ENCODE measurements around the gene MPL. TPM values are rescaled to one million over a fixed set of nuclear protein-coding genes. Genes with fewer than 3 reads are reported as not detected.

MPL gene
- total RNA-seq, 2 donors from 2014 or later: not detected

GRCh38 chr1:43302721-43303470 is 34.7 kb upstream of the MPL start:
- Mint-ChIP-seq H3K27me3 (no peaks in the 10 kb centered on the region), H3K36me3 (no peaks in the 10 kb centered on the region), H3K4me1 (ENCODE audit: low read depth in 2 of 2) (peaks cover 0 to 10% of the 10 kb centered on the region in 2 donors), H3K9me3 (no peaks in the 10 kb centered on the region), H3K4me3 (no peak overlapping the region), H3K27ac (no peak overlapping the region)
- ATAC-seq: no peak
- DNase-seq (ENCODE audit: low spot score): no peak

- ATAC-seq (no peak), DNase-seq (ENCODE audit: low spot score) (no peak)
- H3K4me3 Mint-ChIP-seq: no peak overlapping the region
- H3K4me1 Mint-ChIP-seq (ENCODE audit: low read depth in 2 of 2): peaks cover 0 to 10% of the 10 kb centered on the region in 2 donors
- no peak overlapping the region for H3K27ac Mint-ChIP-seq
- no peaks in the 10 kb centered on the region for H3K27me3 Mint-ChIP-seq
- H3K9me3 Mint-ChIP-seq: no peaks in the 10 kb centered on the region
- no peaks in the 10 kb centered on the region for H3K36me3 Mint-ChIP-seq
These were observed 33.9 kb upstream of the MPL start for GRCh38 chr1:43303471-43304313.

DNA sequence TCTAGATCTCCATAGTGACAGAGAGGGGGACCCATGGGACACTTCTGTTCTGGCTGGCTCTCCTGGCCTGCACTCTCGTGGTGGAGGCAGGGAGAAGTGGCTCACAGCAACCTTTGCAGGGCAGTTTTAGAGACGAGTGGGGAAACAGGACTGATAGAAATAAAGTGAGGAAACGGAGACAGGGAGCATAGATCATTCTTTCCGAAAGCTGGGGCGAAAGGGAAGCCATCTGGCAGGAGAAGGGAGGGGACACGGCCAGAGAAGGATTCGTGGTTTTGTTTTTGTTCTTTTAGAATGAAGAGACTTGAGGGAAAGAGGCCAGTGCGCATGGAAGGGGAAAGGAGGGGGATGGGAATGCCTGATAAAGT is 33.3 kb upstream of the MPL start:
- H3K27me3 Mint-ChIP-seq: no peaks in the 10 kb centered on the region
- no peaks in the 10 kb centered on the region for H3K9me3 Mint-ChIP-seq
- H3K27ac Mint-ChIP-seq: no peak overlapping the region
- H3K4me1 Mint-ChIP-seq (ENCODE audit: low read depth in 2 of 2): peaks cover 0 to 10% of the 10 kb centered on the region in 2 donors
- H3K4me3 Mint-ChIP-seq: no peak overlapping the region
- ATAC-seq (no peak), DNase-seq (ENCODE audit: low spot score) (no peak)
- H3K36me3 Mint-ChIP-seq: no peaks in the 10 kb centered on the region

DNA sequence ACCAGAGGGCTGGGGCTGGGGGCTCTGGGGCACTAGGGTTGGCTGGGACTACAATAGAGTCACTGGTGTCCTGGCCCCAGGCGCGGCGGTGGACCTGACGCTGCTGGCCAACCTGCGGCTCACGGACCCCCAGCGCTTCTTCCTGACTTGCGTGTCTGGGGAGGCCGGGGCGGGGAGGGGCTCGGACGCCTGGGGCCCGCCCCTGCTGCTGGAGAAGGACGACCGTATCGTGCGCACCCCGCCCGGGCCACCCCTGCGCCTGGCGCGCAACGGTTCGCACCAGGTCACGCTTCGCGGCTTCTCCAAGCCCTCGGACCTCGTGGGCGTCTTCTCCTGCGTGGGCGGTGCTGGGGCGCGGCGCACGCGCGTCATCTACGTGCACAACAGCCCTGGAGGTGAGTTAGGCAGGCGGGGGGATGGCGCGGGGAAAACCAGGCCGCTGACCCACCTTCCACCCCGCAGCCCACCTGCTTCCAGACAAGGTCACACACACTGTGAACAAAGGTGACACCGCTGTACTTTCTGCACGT is 32.8 kb upstream of the MPL start:
- Mint-ChIP-seq H3K36me3 (no peaks in the 10 kb centered on the region), H3K4me3 (no peak overlapping the region), H3K9me3 (no peaks in the 10 kb centered on the region), H3K4me1 (ENCODE audit: low read depth in 2 of 2) (peaks cover 0 to 10% of the 10 kb centered on the region in 2 donors), H3K27me3 (no peaks in the 10 kb centered on the region), H3K27ac (no peak overlapping the region)
- DNase-seq (ENCODE audit: low spot score) (no peak), ATAC-seq (no peak)

GRCh38 chr1:43305461-43305860 is 32.2 kb upstream of the MPL start:
- Mint-ChIP-seq H3K27ac (no peak overlapping the region), H3K4me1 (ENCODE audit: low read depth in 2 of 2) (peaks cover 0 to 10% of the 10 kb centered on the region in 2 donors), H3K27me3 (no peaks in the 10 kb centered on the region), H3K36me3 (no peaks in the 10 kb centered on the region), H3K4me3 (no peak overlapping the region), H3K9me3 (no peaks in the 10 kb centered on the region)
- no peak for DNase-seq (ENCODE audit: low spot score)
- ATAC-seq: no peak

DNA sequence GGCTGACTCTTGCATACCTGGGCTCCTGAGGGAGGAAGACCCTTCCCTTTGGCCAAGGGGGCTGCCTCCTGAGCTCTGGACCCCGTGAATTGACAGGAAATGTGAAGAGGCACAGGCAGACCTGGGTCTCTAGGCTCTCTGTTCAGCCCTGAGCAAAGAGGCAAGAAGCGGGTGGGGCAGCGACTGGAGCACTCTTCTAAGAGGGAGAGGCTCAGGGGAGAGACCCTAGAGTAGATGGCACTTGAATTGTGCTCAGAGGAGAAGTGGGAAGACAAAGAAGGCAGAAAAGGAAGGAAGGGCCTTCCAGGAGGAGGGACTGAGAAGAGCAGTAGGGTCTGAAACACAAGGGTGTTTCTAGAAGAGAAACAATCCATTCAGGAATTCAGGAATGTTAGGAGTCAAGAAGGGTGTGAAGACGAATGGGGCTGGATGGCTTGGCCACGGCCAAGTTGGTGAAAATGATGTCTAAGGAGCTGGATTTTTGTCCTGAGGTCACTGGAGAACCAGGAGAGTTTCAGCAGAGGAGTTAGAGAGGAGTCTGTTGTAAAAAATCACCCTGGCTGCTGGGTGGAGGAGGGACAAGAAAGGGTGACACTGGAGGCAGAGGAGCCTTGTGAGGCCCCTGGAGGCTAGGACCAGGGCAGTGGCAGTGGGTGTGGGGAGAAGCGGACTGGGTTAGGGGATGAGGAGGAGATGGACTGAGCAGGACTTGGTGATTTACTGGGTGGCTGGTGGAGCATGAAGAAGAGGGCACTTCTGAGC is 31.5 kb upstream of the MPL start:
- Mint-ChIP-seq H3K9me3 (no peaks in the 10 kb centered on the region), H3K36me3 (no peaks in the 10 kb centered on the region), H3K27me3 (no peaks in the 10 kb centered on the region), H3K4me1 (ENCODE audit: low read depth in 2 of 2) (peaks cover 0 to 6% of the 10 kb centered on the region in 2 donors), H3K4me3 (no peak overlapping the region), H3K27ac (no peak overlapping the region)
- ATAC-seq: no peak
- no peak for DNase-seq (ENCODE audit: low spot score)

DNA sequence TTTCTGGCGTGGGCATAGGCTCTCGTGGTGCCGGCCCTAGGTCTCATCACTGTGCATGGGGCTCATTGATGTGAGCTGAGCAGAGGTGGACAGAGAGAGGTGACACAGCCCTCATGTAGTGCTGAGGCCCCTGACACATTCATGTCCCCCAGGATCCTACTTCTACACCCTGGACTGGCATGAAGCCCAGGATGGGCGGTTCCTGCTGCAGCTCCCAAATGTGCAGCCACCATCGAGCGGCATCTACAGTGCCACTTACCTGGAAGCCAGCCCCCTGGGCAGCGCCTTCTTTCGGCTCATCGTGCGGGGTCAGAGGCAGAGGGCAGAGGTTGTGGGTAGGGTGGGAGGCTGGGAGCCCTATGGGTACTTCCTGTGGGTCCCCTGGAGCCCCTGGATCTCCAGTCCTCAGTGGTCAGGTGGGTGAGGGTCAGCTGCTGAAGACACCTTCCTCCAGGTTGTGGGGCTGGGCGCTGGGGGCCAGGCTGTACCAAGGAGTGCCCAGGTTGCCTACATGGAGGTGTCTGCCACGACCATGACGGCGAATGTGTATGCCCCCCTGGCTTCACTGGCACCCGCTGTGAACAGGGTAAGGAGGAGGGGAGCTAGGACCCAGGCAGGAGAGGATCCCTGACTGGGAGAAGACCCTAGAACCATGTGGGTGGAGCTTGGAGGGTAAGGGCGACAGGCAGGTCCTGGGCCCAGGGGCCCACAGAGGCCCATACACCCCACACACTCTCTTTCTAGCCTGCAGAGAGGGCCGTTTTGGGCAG is 30.7 kb upstream of the MPL start:
- ATAC-seq (no peak), DNase-seq (ENCODE audit: low spot score) (no peak)
- Mint-ChIP-seq H3K9me3 (no peaks in the 10 kb centered on the region), H3K4me3 (no peak overlapping the region), H3K36me3 (no peaks in the 10 kb centered on the region), H3K27ac (no peak overlapping the region), H3K27me3 (no peaks in the 10 kb centered on the region), H3K4me1 (ENCODE audit: low read depth in 2 of 2) (peaks cover 0 to 5% of the 10 kb centered on the region in 2 donors)

GRCh38 chr1:43307458-43308158 is 30.0 kb upstream of the MPL start:
- H3K9me3 Mint-ChIP-seq: no peaks in the 10 kb centered on the region
- H3K36me3 Mint-ChIP-seq: no peaks in the 10 kb centered on the region
- DNase-seq (ENCODE audit: low spot score) (no peak), ATAC-seq (no peak)
- H3K4me3 Mint-ChIP-seq: no peak overlapping the region
- peaks cover 0 to 3% of the 10 kb centered on the region in 2 donors for H3K4me1 Mint-ChIP-seq (ENCODE audit: low read depth in 2 of 2)
- H3K27me3 Mint-ChIP-seq: no peaks in the 10 kb centered on the region
- H3K27ac Mint-ChIP-seq: no peak overlapping the region

DNA sequence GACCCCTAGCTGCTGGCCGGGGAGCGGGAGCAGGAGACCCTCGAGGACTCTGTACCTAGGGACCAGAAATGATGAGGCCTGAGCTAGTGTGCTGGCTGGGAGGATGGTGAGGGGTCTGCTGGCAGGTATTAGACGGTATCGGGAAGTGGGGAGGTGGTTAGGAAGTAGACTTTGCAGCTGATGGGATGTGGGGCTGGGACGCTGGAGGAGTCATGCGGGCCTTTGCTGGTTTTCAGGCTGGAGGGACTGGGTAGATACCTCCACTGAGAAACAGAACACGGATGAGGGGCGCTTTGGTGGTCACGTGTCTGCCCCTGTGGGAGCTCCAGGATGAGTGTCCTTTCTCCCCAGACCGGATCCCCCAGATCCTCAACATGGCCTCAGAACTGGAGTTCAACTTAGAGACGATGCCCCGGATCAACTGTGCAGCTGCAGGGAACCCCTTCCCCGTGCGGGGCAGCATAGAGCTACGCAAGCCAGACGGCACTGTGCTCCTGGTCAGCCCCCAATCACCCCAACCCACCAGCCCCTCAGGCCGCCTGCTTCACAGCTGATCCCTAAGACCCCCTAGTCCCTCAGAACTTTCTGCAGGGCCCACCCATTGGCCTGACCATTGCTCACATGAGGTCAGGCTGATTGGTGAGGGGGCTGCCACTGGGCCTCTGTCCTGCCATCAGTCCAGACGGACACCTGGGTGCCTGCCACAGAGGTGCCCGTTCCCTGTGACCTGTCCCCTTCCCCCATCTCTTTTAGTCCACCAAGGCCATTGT is 28.8 kb upstream of the MPL start:
- Mint-ChIP-seq H3K4me3 (no peak overlapping the region), H3K36me3 (no peaks in the 10 kb centered on the region), H3K27me3 (no peaks in the 10 kb centered on the region), H3K4me1 (ENCODE audit: low read depth in 2 of 2) (no peaks in the 10 kb centered on the region), H3K27ac (no peak overlapping the region), H3K9me3 (no peaks in the 10 kb centered on the region)
- DNase-seq (ENCODE audit: low spot score): no peak
- ATAC-seq: no peak

DNA sequence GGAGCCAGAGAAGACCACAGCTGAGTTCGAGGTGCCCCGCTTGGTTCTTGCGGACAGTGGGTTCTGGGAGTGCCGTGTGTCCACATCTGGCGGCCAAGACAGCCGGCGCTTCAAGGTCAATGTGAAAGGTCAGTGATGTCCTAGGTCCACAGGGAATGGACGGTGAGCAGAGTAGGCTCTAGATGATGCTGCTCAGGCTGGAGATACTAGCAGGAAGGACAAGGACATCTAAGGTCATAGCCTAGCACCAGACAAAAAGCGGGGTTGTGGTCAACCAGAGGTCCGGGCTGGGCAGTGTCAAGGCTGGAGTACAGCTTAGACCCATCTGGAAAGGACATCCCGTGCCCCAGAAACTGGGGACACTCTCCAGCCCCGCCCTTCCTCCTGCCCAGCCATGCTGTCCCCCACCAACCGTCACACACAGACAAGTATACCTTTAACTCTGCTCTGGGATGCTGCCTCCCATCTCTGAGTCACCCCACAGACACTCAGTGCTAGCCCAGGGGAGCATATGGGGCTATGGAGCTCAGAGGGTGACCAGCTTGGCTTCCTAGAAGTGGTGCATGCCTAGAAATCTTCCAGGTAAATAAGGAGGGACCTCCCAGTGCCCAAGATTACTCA is 28.1 kb upstream of the MPL start:
- no peak overlapping the region for H3K27ac Mint-ChIP-seq
- H3K4me3 Mint-ChIP-seq: no peak overlapping the region
- H3K4me1 Mint-ChIP-seq (ENCODE audit: low read depth in 2 of 2): no peaks in the 10 kb centered on the region
- DNase-seq (ENCODE audit: low spot score) (no peak), ATAC-seq (no peak)
- no peaks in the 10 kb centered on the region for H3K9me3 Mint-ChIP-seq
- no peaks in the 10 kb centered on the region for H3K36me3 Mint-ChIP-seq
- H3K27me3 Mint-ChIP-seq: no peaks in the 10 kb centered on the region

DNA sequence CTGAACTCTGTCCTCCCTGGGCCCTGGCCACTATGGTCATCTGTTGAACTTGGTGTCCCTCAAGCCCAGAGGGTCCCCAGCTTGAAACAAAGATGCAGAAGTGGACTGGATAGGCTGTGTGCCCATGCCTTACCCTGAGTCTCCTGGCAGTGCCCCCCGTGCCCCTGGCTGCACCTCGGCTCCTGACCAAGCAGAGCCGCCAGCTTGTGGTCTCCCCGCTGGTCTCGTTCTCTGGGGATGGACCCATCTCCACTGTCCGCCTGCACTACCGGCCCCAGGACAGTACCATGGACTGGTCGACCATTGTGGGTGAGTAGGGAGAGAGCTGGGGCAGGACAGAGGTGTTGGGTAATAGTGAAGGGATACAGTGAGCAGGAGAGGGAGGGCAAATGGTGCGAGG is 26.1 kb upstream of the MPL start:
- H3K4me3 Mint-ChIP-seq: no peak overlapping the region
- ATAC-seq: no peak
- H3K27ac Mint-ChIP-seq: no peak overlapping the region
- no peak for DNase-seq (ENCODE audit: low spot score)
- H3K27me3 Mint-ChIP-seq: no peaks in the 10 kb centered on the region
- H3K9me3 Mint-ChIP-seq: no peaks in the 10 kb centered on the region
- H3K36me3 Mint-ChIP-seq: no peaks in the 10 kb centered on the region
- H3K4me1 Mint-ChIP-seq (ENCODE audit: low read depth in 2 of 2): no peaks in the 10 kb centered on the region

GRCh38 chr1:43312212-43312623 is 25.4 kb upstream of the MPL start:
- Mint-ChIP-seq H3K4me3 (no peak overlapping the region), H3K36me3 (no peaks in the 10 kb centered on the region), H3K27ac (no peak overlapping the region), H3K9me3 (no peaks in the 10 kb centered on the region), H3K4me1 (ENCODE audit: low read depth in 2 of 2) (no peaks in the 10 kb centered on the region), H3K27me3 (no peaks in the 10 kb centered on the region)
- DNase-seq (ENCODE audit: low spot score): no peak
- ATAC-seq: no peak
